NB4 (cell line): ENCODE measurements around the gene DSN1.

Source experiments
- CTCF ChIP-seq: IDR thresholded peaks from one replicate; pipeline ENCODE4 v1.5.1; 2012; ENCODE audit warnings: low read depth, low read length
- POLR2A ChIP-seq: IDR thresholded peaks from 2 replicates; pipeline ENCODE4 v1.6.1; 2011; ENCODE audit warnings: mild to moderate bottlenecking; ENCODE audit not compliant: insufficient read length; ENCODE audit errors: extremely low read depth

GRCh38 chr20:36732456-36732855 lies 41.1 kb downstream of the DSN1 start:
- TF ChIP-seq POLR2A (no peak), CTCF (no peak)
